Epithelial cell of esophagus (primary cell): ENCODE data around the gene FMNL2.

ENCODE experiments used
- DNase-seq: peaks from one replicate; pipeline ENCODE4 v3.0.0; 2010; ENCODE audit warnings: low read depth
- H3K4me3 ChIP-seq: 2 replicates; pipeline ENCODE4 v1.5.1; 2011; ENCODE audit warnings: mild to moderate bottlenecking, low read length, control low read depth
- CTCF ChIP-seq: IDR thresholded peaks from 2 replicates; pipeline ENCODE4 v1.5.1; 2011; ENCODE audit warnings: low read depth, mild to moderate bottlenecking, low read length, control low read depth, inconsistent platforms; ENCODE audit not compliant: insufficient read depth; ENCODE audit errors: missing control alignments

The FMNL2 gene

GRCh38 chr2:152523091-152523490 is 188.1 kb downstream of the FMNL2 start:
- DNase-seq, result peak; percentile 44
- TF ChIP-seq CTCF, result no peak
- no peak overlapping the region for H3K4me3 ChIP-seq

- TF ChIP-seq CTCF, result no peak
- H3K4me3 ChIP-seq, result no peak overlapping the region
- DNase-seq, result peak; percentile 81
These were observed 190.4 kb downstream of the FMNL2 start for GRCh38 chr2:152525277-152525838.

DNA sequence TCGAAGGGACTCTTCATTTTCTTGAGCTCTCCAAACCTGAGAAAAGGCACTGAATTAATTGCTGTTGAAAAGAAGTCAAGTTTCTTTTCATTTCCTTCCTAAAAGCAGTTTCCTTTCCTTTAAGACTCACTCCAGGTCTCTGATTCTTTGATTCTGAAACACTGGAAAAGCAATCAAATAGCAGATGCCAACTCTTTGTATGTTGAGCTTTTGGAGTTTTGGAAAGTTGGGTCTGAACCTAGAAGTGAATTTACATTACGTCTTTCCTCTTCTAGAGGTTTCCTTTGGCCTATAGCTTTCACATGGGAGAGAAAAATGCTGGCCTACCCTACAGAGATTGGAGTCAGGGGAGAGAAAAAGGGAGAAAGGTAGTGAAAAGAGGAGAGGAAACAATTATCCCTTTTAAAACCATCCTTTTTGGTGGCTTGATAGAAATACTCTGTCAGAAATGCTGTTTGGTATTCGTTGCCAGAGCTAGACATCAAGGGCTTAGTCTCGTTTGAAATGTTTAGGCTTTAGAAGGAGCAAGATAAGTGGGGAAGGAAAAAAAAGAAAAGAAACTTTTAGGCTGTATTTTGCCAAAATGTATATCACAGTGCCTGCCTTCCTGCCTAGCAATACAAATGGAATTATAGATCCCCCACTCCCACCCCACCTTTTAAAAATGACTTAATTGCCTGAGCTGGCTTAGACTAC is 194.6 kb downstream of the FMNL2 start:
- no peak for TF ChIP-seq CTCF
- no peak overlapping the region for H3K4me3 ChIP-seq
- DNase-seq, result no peak

- no peak for DNase-seq
- no peak overlapping the region for H3K4me3 ChIP-seq
- TF ChIP-seq CTCF, result no peak
These were observed 197.3 kb downstream of the FMNL2 start for GRCh38 chr2:152532241-152532640.

GRCh38 chr2:152534460-152535135 is 199.6 kb downstream of the FMNL2 start:
- DNase-seq, result no peak
- no peak for TF ChIP-seq CTCF
- no peak overlapping the region for H3K4me3 ChIP-seq

GRCh38 chr2:152537081-152537651 is 202.2 kb downstream of the FMNL2 start:
- no peak overlapping the region for H3K4me3 ChIP-seq
- TF ChIP-seq CTCF, result no peak
- peak; percentile 80 for DNase-seq
